SK-N-SH treated with all-trans-retinoic acid at 6 μM for 48 hours (cell line): ENCODE data around the gene GNA15.
A peak's percentile ranks its signal among the peaks of the same experiment; 100 is the strongest.

ENCODE experiments used
- ATAC-seq: fragments of 200-7000 bp; cut with Tn5 transposase; 3 replicates; pipeline ENCODE4 v1.9.1; 2020; ENCODE audit warnings: mild to moderate bottlenecking, moderate library complexity
- ARNTL ChIP-seq: fragments of 450-650 bp; formaldehyde crosslinking; IDR thresholded peaks from 2 replicates; pipeline ENCODE4 v1.5.0; 2020; ENCODE audit warnings: low read depth, mild to moderate bottlenecking, moderate library complexity, borderline replicate concordance
- BACH2 ChIP-seq: fragments of 250-450 bp; sonication (Bioruptor Pico); IDR thresholded peaks from 2 replicates; pipeline ENCODE4 v1.9.0; 2021; ENCODE audit warnings: mild to moderate bottlenecking, borderline replicate concordance
- CSDC2 ChIP-seq: fragments of 250-450 bp; sonication (Bioruptor Pico); IDR thresholded peaks from 2 replicates; pipeline ENCODE4 v1.5.0; 2020; ENCODE audit warnings: mild to moderate bottlenecking, moderate library complexity
- ESRRG ChIP-seq: fragments of 250-450 bp; sonication (Bioruptor Pico); IDR thresholded peaks from 2 replicates; pipeline ENCODE4 v1.6.1; 2021; ENCODE audit warnings: mild to moderate bottlenecking
- GLIS3 ChIP-seq: fragments of 250-450 bp; sonication (Bioruptor Pico); IDR thresholded peaks from 2 replicates; pipeline ENCODE4 v1.5.0; 2020; ENCODE audit warnings: mild to moderate bottlenecking, moderate library complexity
- ISL1 ChIP-seq: fragments of 250-450 bp; sonication (Bioruptor Pico); IDR thresholded peaks from 2 replicates; pipeline ENCODE4 v2.1.2; 2022; ENCODE audit warnings: mild to moderate bottlenecking, moderate library complexity
- OSR1 ChIP-seq: fragments of 250-450 bp; sonication (Bioruptor Pico); IDR thresholded peaks from 2 replicates; pipeline ENCODE4 v1.8.0; 2022; ENCODE audit warnings: moderate library complexity, mild to moderate bottlenecking, inconsistent platforms
- POU6F1 ChIP-seq: fragments of 250-450 bp; sonication (Bioruptor Pico); IDR thresholded peaks from 2 replicates; pipeline ENCODE4 v1.8.0; 2021; ENCODE audit warnings: low read depth, mild to moderate bottlenecking, moderate library complexity, borderline replicate concordance
- PPARA ChIP-seq: fragments of 250-450 bp; sonication (Bioruptor Pico); IDR thresholded peaks from 2 replicates; pipeline ENCODE4 v1.5.0; 2020; ENCODE audit warnings: mild to moderate bottlenecking, borderline replicate concordance
- RARB ChIP-seq: fragments of 250-450 bp; sonication (Bioruptor Pico); IDR thresholded peaks from 2 replicates; pipeline ENCODE4 v1.8.0; 2021; ENCODE audit warnings: mild to moderate bottlenecking, moderate library complexity
- SNAI2 ChIP-seq: fragments of 250-450 bp; sonication (Bioruptor Pico); IDR thresholded peaks from 2 replicates; pipeline ENCODE4 v1.5.0; 2020; ENCODE audit warnings: mild to moderate bottlenecking, moderate library complexity
- TCF4 ChIP-seq: fragments of 250-450 bp; sonication (Bioruptor Pico); IDR thresholded peaks from 2 replicates; pipeline ENCODE4 v1.8.0; 2021; ENCODE audit warnings: mild to moderate bottlenecking, moderate library complexity, borderline replicate concordance
- TSHZ2 ChIP-seq: fragments of 250-450 bp; sonication (Bioruptor Pico); IDR thresholded peaks from 2 replicates; pipeline ENCODE4 v1.5.0; 2020; ENCODE audit warnings: mild to moderate bottlenecking, moderate library complexity
- ZC3H10 ChIP-seq: fragments of 250-450 bp; sonication (Bioruptor Pico); IDR thresholded peaks from 2 replicates; pipeline ENCODE4 v1.5.1; 2021; ENCODE audit warnings: mild to moderate bottlenecking, moderate library complexity
- ZFP3 ChIP-seq: fragments of 250-450 bp; sonication (Bioruptor Pico); IDR thresholded peaks from 2 replicates; pipeline ENCODE4 v1.5.0; 2020; ENCODE audit warnings: mild to moderate bottlenecking, moderate library complexity
- ZFP30 ChIP-seq: fragments of 450-650 bp; formaldehyde crosslinking; IDR thresholded peaks from 2 replicates; pipeline ENCODE4 v1.5.0; 2022; ENCODE audit warnings: mild to moderate bottlenecking, moderate library complexity
- ZNF565 ChIP-seq: fragments of 450-650 bp; formaldehyde crosslinking; conservative IDR thresholded peaks from 2 replicates; pipeline ENCODE4 v1.5.0; 2020; ENCODE audit warnings: low read depth, mild to moderate bottlenecking, moderate library complexity
- ZNF70 ChIP-seq: fragments of 450-650 bp; formaldehyde crosslinking; IDR thresholded peaks from 2 replicates; pipeline ENCODE4 v1.5.0; 2020; ENCODE audit warnings: mild to moderate bottlenecking, moderate library complexity
- TF ChIP-seq, protein P1 (sequence below): fragments of 250-450 bp; sonication (Bioruptor Pico); IDR thresholded peaks from 2 replicates; pipeline ENCODE4 v1.5.1; 2020; ENCODE audit warnings: low read depth, mild to moderate bottlenecking, moderate library complexity
- TF ChIP-seq, protein P2 (sequence below): fragments of 250-450 bp; sonication (Bioruptor Pico); IDR thresholded peaks from 2 replicates; pipeline ENCODE4 v1.8.0; 2020; ENCODE audit warnings: mild to moderate bottlenecking, moderate library complexity, borderline replicate concordance

GNA15 gene

DNA sequence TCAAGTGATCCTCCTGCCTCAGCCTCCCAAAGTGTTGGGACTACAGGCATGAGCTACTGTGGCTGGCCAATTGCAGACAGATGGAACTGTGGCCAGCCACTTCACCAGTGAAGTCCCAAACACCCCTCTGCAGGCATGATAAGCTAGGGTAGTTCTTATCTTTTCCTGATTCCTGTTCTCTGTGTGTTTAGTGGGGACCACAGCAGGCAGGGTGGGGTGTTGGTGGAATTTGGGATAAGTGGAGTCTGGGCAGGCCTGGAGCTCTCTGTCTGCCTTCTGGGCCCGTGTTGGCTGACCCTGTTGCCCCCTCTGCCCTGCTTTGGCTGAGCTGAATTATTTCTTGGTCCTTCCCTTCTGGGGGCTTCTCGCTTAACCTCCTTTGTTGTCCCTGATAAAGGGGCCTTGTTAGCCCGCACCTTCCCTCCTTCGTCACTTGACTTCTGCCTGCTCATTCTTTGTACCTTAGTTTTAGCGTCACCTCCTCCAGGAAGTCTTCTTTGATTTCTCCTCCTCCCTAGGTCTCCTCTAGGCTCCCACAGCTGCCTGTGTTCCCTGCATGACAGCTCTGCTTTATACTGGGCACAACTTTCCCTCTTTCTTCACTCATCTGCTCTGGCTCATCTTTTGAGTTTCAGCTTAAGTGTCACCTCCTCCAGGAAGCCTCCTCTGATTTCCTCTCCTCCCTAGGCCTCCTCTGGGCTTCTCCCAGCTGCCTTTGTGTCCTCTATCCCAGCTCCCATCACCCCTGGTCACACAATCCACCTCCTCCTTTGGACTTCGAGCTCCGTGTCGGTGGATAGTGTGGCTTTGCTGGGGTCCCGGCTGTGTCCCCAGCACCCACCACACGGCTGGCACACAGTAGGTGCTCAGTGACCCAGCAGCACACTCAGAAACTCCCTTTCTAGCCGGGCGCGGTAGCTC is 48.1 kb downstream of the GNA15 start:
- TF ChIP-seq ZNF70 (CRISPR knock-in tag) (no peak), BACH2 (CRISPR knock-in tag) (no peak), ZFP3 (CRISPR knock-in tag) (no peak), TCF4 (no peak), ZC3H10 (CRISPR knock-in tag) (no peak), ZFP30 (CRISPR knock-in tag) (no peak), TSHZ2 (CRISPR knock-in tag) (no peak), POU6F1 (no peak), ISL1 (CRISPR knock-in tag) (no peak), ARNTL (CRISPR knock-in tag) (no peak), ESRRG (CRISPR knock-in tag) (no peak), CSDC2 (no peak), OSR1 (CRISPR knock-in tag) (no peak), SNAI2 (CRISPR knock-in tag) (no peak), GLIS3 (no peak), RARB (CRISPR knock-in tag) (no peak)
- TF ChIP-seq, protein P1, sequence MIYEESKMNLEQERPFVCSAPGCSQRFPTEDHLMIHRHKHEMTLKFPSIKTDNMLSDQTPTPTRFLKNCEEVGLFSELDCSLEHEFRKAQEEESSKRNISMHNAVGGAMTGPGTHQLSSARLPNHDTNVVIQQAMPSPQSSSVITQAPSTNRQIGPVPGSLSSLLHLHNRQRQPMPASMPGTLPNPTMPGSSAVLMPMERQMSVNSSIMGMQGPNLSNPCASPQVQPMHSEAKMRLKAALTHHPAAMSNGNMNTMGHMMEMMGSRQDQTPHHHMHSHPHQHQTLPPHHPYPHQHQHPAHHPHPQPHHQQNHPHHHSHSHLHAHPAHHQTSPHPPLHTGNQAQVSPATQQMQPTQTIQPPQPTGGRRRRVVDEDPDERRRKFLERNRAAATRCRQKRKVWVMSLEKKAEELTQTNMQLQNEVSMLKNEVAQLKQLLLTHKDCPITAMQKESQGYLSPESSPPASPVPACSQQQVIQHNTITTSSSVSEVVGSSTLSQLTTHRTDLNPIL (CRISPR knock-in tag): no peak
- TF ChIP-seq, protein P2, sequence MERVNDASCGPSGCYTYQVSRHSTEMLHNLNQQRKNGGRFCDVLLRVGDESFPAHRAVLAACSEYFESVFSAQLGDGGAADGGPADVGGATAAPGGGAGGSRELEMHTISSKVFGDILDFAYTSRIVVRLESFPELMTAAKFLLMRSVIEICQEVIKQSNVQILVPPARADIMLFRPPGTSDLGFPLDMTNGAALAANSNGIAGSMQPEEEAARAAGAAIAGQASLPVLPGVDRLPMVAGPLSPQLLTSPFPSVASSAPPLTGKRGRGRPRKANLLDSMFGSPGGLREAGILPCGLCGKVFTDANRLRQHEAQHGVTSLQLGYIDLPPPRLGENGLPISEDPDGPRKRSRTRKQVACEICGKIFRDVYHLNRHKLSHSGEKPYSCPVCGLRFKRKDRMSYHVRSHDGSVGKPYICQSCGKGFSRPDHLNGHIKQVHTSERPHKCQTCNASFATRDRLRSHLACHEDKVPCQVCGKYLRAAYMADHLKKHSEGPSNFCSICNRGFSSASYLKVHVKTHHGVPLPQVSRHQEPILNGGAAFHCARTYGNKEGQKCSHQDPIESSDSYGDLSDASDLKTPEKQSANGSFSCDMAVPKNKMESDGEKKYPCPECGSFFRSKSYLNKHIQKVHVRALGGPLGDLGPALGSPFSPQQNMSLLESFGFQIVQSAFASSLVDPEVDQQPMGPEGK (CRISPR knock-in tag): no peak
- TF ChIP-seq, all 23 proteins: peak for 0
- no peak for ATAC-seq

GRCh38 chr19:3184847-3185460 is 49.1 kb downstream of the GNA15 start:
- TF ChIP-seq, protein P2 (CRISPR knock-in tag): no peak
- TF ChIP-seq TCF4 (no peak), PPARA (no peak), RARB (CRISPR knock-in tag) (no peak), CSDC2 (no peak), ZC3H10 (CRISPR knock-in tag) (no peak), GLIS3 (no peak), BACH2 (CRISPR knock-in tag) (no peak), ZFP3 (CRISPR knock-in tag) (no peak), ARNTL (CRISPR knock-in tag) (no peak), SNAI2 (CRISPR knock-in tag) (no peak), ZNF565 (CRISPR knock-in tag) (no peak), ISL1 (CRISPR knock-in tag) (no peak), ZFP30 (CRISPR knock-in tag) (no peak), OSR1 (CRISPR knock-in tag) (no peak), ZNF70 (CRISPR knock-in tag) (no peak), POU6F1 (no peak)
- TF ChIP-seq, protein P1 (CRISPR knock-in tag): no peak
- peak; percentile 73 for ATAC-seq
